BE2C (cell line): ENCODE measurements around the gene COASY. TPM values are rescaled to one million over a fixed set of nuclear protein-coding genes. Genes with fewer than 3 reads are reported as not detected.

Experiments
- DNase-seq: peaks from one replicate; pipeline ENCODE4 v3.0.0-alpha.2; 2020
- H3K27me3 ChIP-seq: fragments of 250-450 bp; sonication (Bioruptor Pico); 2 replicates; pipeline ENCODE4 v1.5.1; 2020; ENCODE audit warnings: mild to moderate bottlenecking
- H3K36me3 ChIP-seq: fragments of 250-450 bp; sonication (Bioruptor Pico); 2 replicates; pipeline ENCODE4 v1.5.1; 2020; ENCODE audit warnings: mild to moderate bottlenecking
- H3K4me1 ChIP-seq: fragments of 250-450 bp; sonication (Bioruptor Pico); 2 replicates; pipeline ENCODE4 v1.5.1; 2020
- H3K4me3 ChIP-seq: 2 replicates; pipeline ENCODE4 v1.5.1; 2011; ENCODE audit warnings: low read depth, low read length
- H3K9me3 ChIP-seq: fragments of 250-450 bp; sonication (Bioruptor Pico); 2 replicates; pipeline ENCODE4 v1.5.1; 2020
- polyA plus RNA-seq: library from polyadenylated mRNA; unstranded; fragments of >200 nt; gene quantifications from one replicate; pipeline ENCODE4 v1.2.1, GENCODE V29; 2012; ENCODE audit warnings: low read depth, missing spikeins; ENCODE audit not compliant: insufficient read length, insufficient read depth
- TF ChIP-seq, protein P1 (sequence below): IDR thresholded peaks from 2 replicates; pipeline ENCODE4 v1.5.1; 2012; ENCODE audit warnings: mild to moderate bottlenecking, low read depth, low read length

COASY gene
- 109 TPM for polyA plus RNA-seq

DNA sequence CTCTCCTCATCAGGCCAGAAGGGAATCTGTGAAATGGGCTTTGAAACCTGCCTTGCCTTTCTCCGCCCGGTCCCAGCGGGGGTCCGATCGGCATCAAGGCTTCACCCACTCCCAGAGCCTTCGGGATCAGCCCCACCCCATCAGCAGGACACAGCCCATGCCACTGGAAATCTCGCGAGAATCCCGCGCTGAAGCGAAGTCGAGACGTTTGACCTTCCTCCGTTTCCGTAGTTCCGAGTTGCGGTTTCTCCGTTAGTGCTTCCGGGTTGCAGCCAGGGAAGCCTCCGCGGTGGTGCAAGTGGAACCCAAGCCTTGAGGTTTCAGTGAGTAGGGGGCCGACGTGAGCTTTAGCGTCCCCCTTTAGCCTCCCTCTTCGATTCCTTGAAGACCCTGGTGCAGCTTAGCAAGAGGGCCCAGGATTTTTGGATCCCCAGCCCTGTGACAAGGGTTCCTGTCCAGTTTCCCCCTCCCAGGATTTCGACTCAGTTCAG, at the start of gene COASY:
TSS of gene COASY (plus strand) at position 252 of the 491 bp plus-strand sequence. CDS start 475 bp downstream, outside the sequence.
- no peaks in the 10 kb centered on the region for H3K9me3 ChIP-seq
- no peaks in the 10 kb centered on the region for H3K27me3 ChIP-seq
- H3K4me3 ChIP-seq, result peak within 1 kb of the TSS; percentile 79
- H3K36me3 ChIP-seq, result peaks cover 24% of the 10 kb centered on the region
- no peaks in the 10 kb centered on the region; the same call in none of the 2 replicates for H3K4me1 ChIP-seq
- TF ChIP-seq, protein P1, sequence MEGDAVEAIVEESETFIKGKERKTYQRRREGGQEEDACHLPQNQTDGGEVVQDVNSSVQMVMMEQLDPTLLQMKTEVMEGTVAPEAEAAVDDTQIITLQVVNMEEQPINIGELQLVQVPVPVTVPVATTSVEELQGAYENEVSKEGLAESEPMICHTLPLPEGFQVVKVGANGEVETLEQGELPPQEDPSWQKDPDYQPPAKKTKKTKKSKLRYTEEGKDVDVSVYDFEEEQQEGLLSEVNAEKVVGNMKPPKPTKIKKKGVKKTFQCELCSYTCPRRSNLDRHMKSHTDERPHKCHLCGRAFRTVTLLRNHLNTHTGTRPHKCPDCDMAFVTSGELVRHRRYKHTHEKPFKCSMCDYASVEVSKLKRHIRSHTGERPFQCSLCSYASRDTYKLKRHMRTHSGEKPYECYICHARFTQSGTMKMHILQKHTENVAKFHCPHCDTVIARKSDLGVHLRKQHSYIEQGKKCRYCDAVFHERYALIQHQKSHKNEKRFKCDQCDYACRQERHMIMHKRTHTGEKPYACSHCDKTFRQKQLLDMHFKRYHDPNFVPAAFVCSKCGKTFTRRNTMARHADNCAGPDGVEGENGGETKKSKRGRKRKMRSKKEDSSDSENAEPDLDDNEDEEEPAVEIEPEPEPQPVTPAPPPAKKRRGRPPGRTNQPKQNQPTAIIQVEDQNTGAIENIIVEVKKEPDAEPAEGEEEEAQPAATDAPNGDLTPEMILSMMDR, result no peak
- DNase-seq, result peak; percentile 98

- Histone ChIP-seq H3K27me3 (no peaks in the 10 kb centered on the region; the same call in 1 of the 2 replicates), H3K4me1 (peaks cover under 1% of the 10 kb centered on the region; the same call in 1 of the 2 replicates), H3K9me3 (no peaks in the 10 kb centered on the region), H3K4me3 (no peak overlapping the region), H3K36me3 (peaks cover 62% of the 10 kb centered on the region)
- no peak for DNase-seq
- TF ChIP-seq, protein P1, result no peak
Measured at GRCh38 chr17:42512246-42512645, 49.7 kb upstream of the COASY start.

DNA sequence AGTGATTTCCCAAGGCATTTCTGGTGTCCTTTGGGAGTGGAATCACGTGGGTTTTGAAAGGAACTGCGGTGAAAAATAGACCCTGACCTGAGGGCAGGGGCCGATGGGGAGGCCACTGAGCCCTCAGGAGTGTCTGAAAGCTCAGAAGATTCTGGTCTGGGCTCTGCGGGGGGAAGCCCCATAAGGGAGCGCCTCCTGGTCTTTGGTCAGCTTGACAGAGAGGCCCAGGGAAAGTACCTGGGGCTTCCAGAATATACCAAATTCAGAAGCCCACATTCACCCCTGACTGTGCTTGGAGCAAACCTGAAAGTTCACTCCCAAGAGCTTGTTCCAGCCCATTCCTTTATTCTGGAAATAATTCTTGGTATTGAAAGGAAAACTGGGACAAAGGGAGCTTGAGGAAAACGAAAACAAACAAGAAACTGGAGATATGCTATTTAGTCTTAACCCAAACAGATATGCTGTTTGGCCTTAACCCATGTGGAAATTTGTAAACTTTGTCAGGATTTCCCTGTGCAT, 49.2 kb upstream of the COASY start:
- H3K36me3 ChIP-seq, result peaks cover 60% of the 10 kb centered on the region
- no peak overlapping the region for H3K4me3 ChIP-seq
- peaks cover 6% of the 10 kb centered on the region; the same call in 1 of the 2 replicates for H3K4me1 ChIP-seq
- DNase-seq, result no peak
- TF ChIP-seq, protein P1, result no peak
- no peaks in the 10 kb centered on the region; the same call in 1 of the 2 replicates for H3K27me3 ChIP-seq
- H3K9me3 ChIP-seq, result no peaks in the 10 kb centered on the region

GRCh38 chr17:42513686-42514085, 48.3 kb upstream of the COASY start:
- TF ChIP-seq, protein P1, result no peak
- no peaks in the 10 kb centered on the region for H3K9me3 ChIP-seq
- H3K4me3 ChIP-seq, result no peak overlapping the region
- peaks cover 54% of the 10 kb centered on the region for H3K36me3 ChIP-seq
- H3K4me1 ChIP-seq, result peaks cover 15% of the 10 kb centered on the region
- no peaks in the 10 kb centered on the region; the same call in 1 of the 2 replicates for H3K27me3 ChIP-seq
- no peak for DNase-seq

GRCh38 chr17:42514279-42514678, 47.7 kb upstream of the COASY start:
- TF ChIP-seq, protein P1, result no peak
- DNase-seq, result no peak
- H3K4me1 ChIP-seq, result peaks cover 20% of the 10 kb centered on the region

GRCh38 chr17:42514867-42515266, 47.1 kb upstream of the COASY start:
- no peak for DNase-seq
- Histone ChIP-seq H3K36me3 (peaks cover 44% of the 10 kb centered on the region), H3K27me3 (no peaks in the 10 kb centered on the region; the same call in 1 of the 2 replicates), H3K4me1 (peaks cover 26% of the 10 kb centered on the region), H3K4me3 (no peak overlapping the region), H3K9me3 (no peaks in the 10 kb centered on the region)
- TF ChIP-seq, protein P1, result no peak

More at GRCh38 chr17:42514279-42514678, 47.7 kb upstream of the COASY start:
- Histone ChIP-seq H3K27me3 (no peaks in the 10 kb centered on the region; the same call in 1 of the 2 replicates), H3K9me3 (no peaks in the 10 kb centered on the region), H3K36me3 (peaks cover 50% of the 10 kb centered on the region), H3K4me3 (no peak overlapping the region)
